HCT116 (cell line): Measurements from ENCODE around the gene TSLP. TPM values are rescaled to one million over a fixed set of nuclear protein-coding genes. Genes with fewer than 3 reads are reported as not detected.

Source experiments
- ATAC-seq: fragments of 200-7000 bp; cut with Tn5 transposase; 2 replicates; pipeline ENCODE4 v1.9.1; 2020; ENCODE audit warnings: mild to moderate bottlenecking, moderate library complexity
- BruUV-seq: library from RNA; stranded (reverse); fragments of 400-500 nt; replicated peaks from 2 replicates; lab custom pipeline; 2021; lab: Mats Ljungman, UMichigan
- CTCF ChIA-PET: fragments of 300-600 bp; sonication (Branson Sonifier 250); formaldehyde crosslinking; loops from one replicate; lab custom pipeline; 2021; ENCODE audit warnings: antibody characterized with exemption; lab: Charles Lee
- POLR2A ChIA-PET: fragments of 300-600, 350-600 bp; sonication (Branson Sonifier 250); formaldehyde crosslinking; loops from one replicate; lab custom pipeline; 2021; ENCODE audit warnings: antibody characterized with exemption; lab: Charles Lee
- RAD21 ChIA-PET, 2 experiments: fragments of 300-600 bp; sonication (Branson Sonifier 250); formaldehyde crosslinking; loops; one replicate each; lab custom pipeline; 2023; ENCODE audit warnings: low total read pairs in 2 of 2; ENCODE audit not compliant: uncharacterized antibody in 2 of 2, unreplicated experiment in 2 of 2, low non-redundant PET in 1 of 2; lab: Charles Lee
- DNase-seq: peaks from one replicate; pipeline ENCODE4 v3.0.0-alpha.2; 2010; ENCODE audit warnings: low read depth, low spot score
- H2AFZ ChIP-seq: fragments of 200-600 bp; shearing (Covaris generic), sonication (generic); 2 replicates; pipeline ENCODE4 v1.6.1; 2017; ENCODE audit warnings: low read depth, mixed run types, mixed read lengths, antibody characterized with exemption, low read length; ENCODE audit not compliant: poor library complexity, severe bottlenecking
- H3K27ac ChIP-seq: 2 replicates; pipeline ENCODE4 v1.5.1; 2012; ENCODE audit warnings: low read depth, low read length
- H3K27me3 ChIP-seq: fragments of 200-600 bp; sonication (generic); 2 replicates; pipeline ENCODE4 v1.6.1; 2016; ENCODE audit warnings: mixed run types, low read length, mixed read lengths; ENCODE audit not compliant: insufficient read depth
- H3K36me3 ChIP-seq, 2 experiments: fragments of 200-500 bp in 1 of 2; fragments of 200-600 bp in 1 of 2; sonication (Bioruptor generic) in 1 of 2; sonication (generic) in 1 of 2; 2 replicates each; pipeline versions ENCODE4 v1.5.1 to v1.6.1; 2014 to 2016; ENCODE audit warnings: low read length in 2 of 2, inconsistent platforms in 1 of 2, mixed read lengths in 1 of 2, mixed run types in 1 of 2; ENCODE audit not compliant: insufficient read depth in 2 of 2, control insufficient read depth in 1 of 2
- H3K4me1 ChIP-seq, 2 experiments: fragments of 200-600 bp in 1 of 2; sonication (generic) in 1 of 2; 2 replicates each; pipeline versions ENCODE4 v1.5.1 to v1.6.1; 2012 to 2017; ENCODE audit warnings: low read length in 2 of 2, inconsistent platforms in 1 of 2, mild to moderate bottlenecking in 1 of 2, mixed read lengths in 1 of 2, mixed run types in 1 of 2, moderate library complexity in 1 of 2; ENCODE audit not compliant: insufficient read depth in 2 of 2, control insufficient read depth in 1 of 2
- H3K4me2 ChIP-seq: fragments of 200-600 bp; sonication (generic); 2 replicates; pipeline ENCODE4 v1.6.1; 2017; ENCODE audit warnings: mixed run types, low read length, mixed read lengths
- H3K4me3 ChIP-seq, 2 experiments: fragments of 200-600 bp in 1 of 2; sonication (generic) in 1 of 2; replicated peaks in 1 of 2; 2 replicates each; pipeline ENCODE4 v1.5.1; 2011 to 2016; ENCODE audit warnings: low read length in 2 of 2, control low read depth in 1 of 2, low read depth in 1 of 2, mild to moderate bottlenecking in 1 of 2, mixed read lengths in 1 of 2, mixed run types in 1 of 2
- H3K79me2 ChIP-seq: fragments of 200-600 bp; sonication (generic); 2 replicates; pipeline ENCODE4 v1.6.1; 2017; ENCODE audit warnings: mild to moderate bottlenecking, mixed run types, low read length, moderate library complexity, mixed read lengths; ENCODE audit not compliant: insufficient read depth
- H3K9ac ChIP-seq: fragments of 200-600 bp; sonication (generic); 2 replicates; pipeline ENCODE4 v1.6.1; 2016; ENCODE audit warnings: low read length, mixed read lengths
- H3K9me2 ChIP-seq: fragments of 200-600 bp; sonication (generic), shearing (Covaris generic); 2 replicates; pipeline ENCODE4 v1.6.1; 2017; ENCODE audit warnings: mixed run types, mild to moderate bottlenecking, moderate library complexity; ENCODE audit not compliant: insufficient read depth
- H3K9me3 ChIP-seq, 2 experiments: fragments of 200-500 bp in 1 of 2; fragments of 200-600 bp in 1 of 2; sonication (Bioruptor generic) in 1 of 2; sonication (generic) in 1 of 2; 2 replicates each; pipeline ENCODE4 v1.6.1; 2014 to 2017; ENCODE audit warnings: low read length in 2 of 2, mixed read lengths in 2 of 2, inconsistent platforms in 1 of 2, low read depth in 1 of 2, mild to moderate bottlenecking in 1 of 2, mixed run types in 1 of 2, moderate library complexity in 1 of 2; ENCODE audit not compliant: control insufficient read depth in 1 of 2, insufficient read depth in 1 of 2
- H4K20me1 ChIP-seq: fragments of 200-600 bp; sonication (generic), shearing (Covaris generic); 2 replicates; pipeline ENCODE4 v1.6.1; 2017; ENCODE audit warnings: mixed run types, mild to moderate bottlenecking, moderate library complexity; ENCODE audit not compliant: insufficient read depth
- CBX3 ChIP-seq: IDR thresholded peaks from 2 replicates; pipeline ENCODE4 v1.6.1; 2012; ENCODE audit warnings: low read depth
- EGR1 ChIP-seq: IDR thresholded peaks from 2 replicates; pipeline ENCODE4 v1.6.1; 2012; ENCODE audit warnings: low read depth
- JUND ChIP-seq: IDR thresholded peaks from 2 replicates; pipeline ENCODE4 v1.6.1; 2012
- POLR2A ChIP-seq: IDR thresholded peaks from 2 replicates; pipeline ENCODE4 v1.7.0; 2011; ENCODE audit warnings: borderline replicate concordance; ENCODE audit not compliant: insufficient read depth, insufficient read length; ENCODE audit errors: extremely low read depth
- RAD21 ChIP-seq: IDR thresholded peaks from 2 replicates; pipeline ENCODE4 v1.6.1; 2012; ENCODE audit warnings: low read depth, mild to moderate bottlenecking
- SIN3A ChIP-seq: IDR thresholded peaks from 2 replicates; pipeline ENCODE4 v1.6.1; 2012; ENCODE audit warnings: low read depth
- SP1 ChIP-seq: IDR thresholded peaks from 2 replicates; pipeline ENCODE4 v1.6.1; 2012; ENCODE audit warnings: low read depth
- YY1 ChIP-seq: IDR thresholded peaks from 2 replicates; pipeline ENCODE4 v1.6.1; 2011; ENCODE audit warnings: low read length, low read depth, moderate library complexity, mild to moderate bottlenecking; ENCODE audit not compliant: insufficient replicate concordance; ENCODE audit errors: extremely low read depth
- intact Hi-C: fragments of 100-400 bp; cut with micrococcal nuclease; formaldehyde crosslinking; loops from 2 replicates; pipeline ENCODE4 v1.10.0; 2022
- total RNA-seq: library from RNA; stranded (reverse); gene quantifications from one replicate; pipeline ENCODE4 v1.2.1, GENCODE V29; 2021; ENCODE audit not compliant: unreplicated experiment
- TF ChIP-seq, protein P1 (sequence below): IDR thresholded peaks from 2 replicates; pipeline ENCODE4 v1.6.1; 2012
- TF ChIP-seq, protein P2 (sequence below): IDR thresholded peaks from 2 replicates; pipeline ENCODE4 v1.6.1; 2012; ENCODE audit warnings: low read depth

TSLP gene
- total RNA-seq, 1 experiment from 2014 or later = 0.34 TPM

DNA sequence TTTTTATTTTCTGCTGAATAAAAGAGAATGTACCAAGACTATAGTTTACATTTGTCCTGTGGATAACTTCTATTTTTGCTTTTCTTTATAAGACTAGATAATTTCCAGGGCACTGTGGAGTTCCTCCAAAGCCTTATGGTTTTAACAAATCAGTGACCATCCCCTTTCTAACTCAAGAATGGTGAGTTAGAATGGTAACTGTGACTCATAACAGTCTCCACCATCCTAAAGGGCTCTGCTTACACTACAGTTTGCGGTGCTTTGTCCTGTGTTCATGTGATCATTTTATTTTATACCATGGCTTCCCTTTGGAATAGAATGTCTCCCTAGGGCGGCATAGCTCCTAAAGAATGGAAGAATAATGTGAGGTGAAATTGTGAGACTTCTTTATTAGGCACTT, 50.9 kb downstream of the TSLP start (continued):
- TF ChIP-seq, protein P1, sequence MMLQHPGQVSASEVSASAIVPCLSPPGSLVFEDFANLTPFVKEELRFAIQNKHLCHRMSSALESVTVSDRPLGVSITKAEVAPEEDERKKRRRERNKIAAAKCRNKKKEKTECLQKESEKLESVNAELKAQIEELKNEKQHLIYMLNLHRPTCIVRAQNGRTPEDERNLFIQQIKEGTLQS = no peak
- no peak for TF ChIP-seq SIN3A
- TF ChIP-seq, protein P2, sequence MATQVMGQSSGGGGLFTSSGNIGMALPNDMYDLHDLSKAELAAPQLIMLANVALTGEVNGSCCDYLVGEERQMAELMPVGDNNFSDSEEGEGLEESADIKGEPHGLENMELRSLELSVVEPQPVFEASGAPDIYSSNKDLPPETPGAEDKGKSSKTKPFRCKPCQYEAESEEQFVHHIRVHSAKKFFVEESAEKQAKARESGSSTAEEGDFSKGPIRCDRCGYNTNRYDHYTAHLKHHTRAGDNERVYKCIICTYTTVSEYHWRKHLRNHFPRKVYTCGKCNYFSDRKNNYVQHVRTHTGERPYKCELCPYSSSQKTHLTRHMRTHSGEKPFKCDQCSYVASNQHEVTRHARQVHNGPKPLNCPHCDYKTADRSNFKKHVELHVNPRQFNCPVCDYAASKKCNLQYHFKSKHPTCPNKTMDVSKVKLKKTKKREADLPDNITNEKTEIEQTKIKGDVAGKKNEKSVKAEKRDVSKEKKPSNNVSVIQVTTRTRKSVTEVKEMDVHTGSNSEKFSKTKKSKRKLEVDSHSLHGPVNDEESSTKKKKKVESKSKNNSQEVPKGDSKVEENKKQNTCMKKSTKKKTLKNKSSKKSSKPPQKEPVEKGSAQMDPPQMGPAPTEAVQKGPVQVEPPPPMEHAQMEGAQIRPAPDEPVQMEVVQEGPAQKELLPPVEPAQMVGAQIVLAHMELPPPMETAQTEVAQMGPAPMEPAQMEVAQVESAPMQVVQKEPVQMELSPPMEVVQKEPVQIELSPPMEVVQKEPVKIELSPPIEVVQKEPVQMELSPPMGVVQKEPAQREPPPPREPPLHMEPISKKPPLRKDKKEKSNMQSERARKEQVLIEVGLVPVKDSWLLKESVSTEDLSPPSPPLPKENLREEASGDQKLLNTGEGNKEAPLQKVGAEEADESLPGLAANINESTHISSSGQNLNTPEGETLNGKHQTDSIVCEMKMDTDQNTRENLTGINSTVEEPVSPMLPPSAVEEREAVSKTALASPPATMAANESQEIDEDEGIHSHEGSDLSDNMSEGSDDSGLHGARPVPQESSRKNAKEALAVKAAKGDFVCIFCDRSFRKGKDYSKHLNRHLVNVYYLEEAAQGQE = no peak
- TF ChIP-seq, all 23 proteins: peak for 0

DNA sequence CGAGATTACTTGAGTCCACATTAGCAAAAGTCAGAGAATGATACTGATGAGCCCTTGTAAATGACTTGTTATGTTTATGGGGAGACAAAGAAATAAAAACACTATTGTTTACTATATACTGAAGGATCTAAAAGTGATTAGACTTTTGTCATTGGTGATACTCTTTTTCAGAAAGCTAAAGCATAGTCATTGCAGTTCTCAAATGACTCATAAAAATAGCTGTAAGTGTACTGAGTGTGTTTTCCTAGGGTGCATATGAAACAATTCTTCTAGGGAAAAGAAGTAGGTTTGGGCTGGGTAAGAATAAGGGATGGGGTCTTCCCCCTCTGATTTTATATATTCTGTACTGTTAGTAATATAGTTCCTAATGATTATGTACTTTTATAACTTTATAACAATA, 53.3 kb downstream of the TSLP start:
- peaks cover 49 to 60% of the 10 kb centered on the region in 2 experiments for H3K36me3 ChIP-seq
- ChIA-PET POLR2A (no interaction called here), RAD21 (no interaction called here), CTCF (no interaction called here)
- H3K4me3 ChIP-seq = no peak overlapping the region
- intact Hi-C loops = no loop called here
- H3K9me2 ChIP-seq = no peaks in the 10 kb centered on the region
- no peaks in the 10 kb centered on the region for H3K9me3 ChIP-seq
- H3K4me1 ChIP-seq = no peaks in the 10 kb centered on the region
- no TSS peak for BruUV-seq
- DNase-seq (no peak), ATAC-seq (no peak)
- no peak overlapping the region for H3K9ac ChIP-seq
- TF ChIP-seq SP1 = no peak
- no peak for TF ChIP-seq CBX3
- no peak for TF ChIP-seq YY1
- no peak for TF ChIP-seq POLR2A
- TF ChIP-seq RAD21 = no peak
- TF ChIP-seq SIN3A = no peak
- TF ChIP-seq, protein P2 = no peak
- TF ChIP-seq, protein P1 = no peak
- TF ChIP-seq EGR1 = no peak
- TF ChIP-seq JUND = no peak
- no peak overlapping the region for H3K4me2 ChIP-seq
- H3K79me2 ChIP-seq = no peaks in the 10 kb centered on the region
- H3K27me3 ChIP-seq = no peaks in the 10 kb centered on the region
- H3K27ac ChIP-seq = no peak overlapping the region
- H4K20me1 ChIP-seq = peaks cover 7% of the 10 kb centered on the region
- no peak overlapping the region for H2AFZ ChIP-seq
